Stomach (tissue), 9 donors: ENCODE results near the gene CARF. TPM values are rescaled to one million over a fixed set of nuclear protein-coding genes. Genes with fewer than 3 reads are reported as not detected.
"Not testable (repeated sequence)": the region's sequence is repeated elsewhere in the genome, so short reads cannot be mapped to it uniquely, and the experiment has no call there.

Experiments used
- DNase-seq, 2 donors: peaks; one replicate each; pipeline versions ENCODE4 v3.0.0 to v3.0.0-alpha.2; 2013 to 2019
- H3K27ac ChIP-seq, 5 donors: fragments of 200-600 bp in 4 of 5; sonication (generic) in 4 of 5; one replicate each; pipeline ENCODE4 v1.5.1; 2013 to 2019; ENCODE audit warnings: mild to moderate bottlenecking in 1 of 5, moderate library complexity in 1 of 5
- H3K27me3 ChIP-seq, 3 donors: fragments of 200-600 bp; sonication (generic); one replicate each; pipeline ENCODE4 v1.5.1; 2017 to 2019; ENCODE audit warnings: mixed run types in 1 of 3
- H3K36me3 ChIP-seq, 4 donors: fragments of 200-600 bp; sonication (generic); 1 replicate in 3 of 4; 2 replicates in 1 of 4; pipeline ENCODE4 v1.5.1; 2016 to 2019
- H3K4me1 ChIP-seq, 4 donors: fragments of 200-600 bp; sonication (generic); one replicate each; pipeline ENCODE4 v1.5.1; 2016 to 2019
- H3K4me3 ChIP-seq, 4 donors: fragments of 200-600 bp; sonication (generic) in 3 of 4; one replicate each; pipeline ENCODE4 v1.5.1; 2016 to 2019; ENCODE audit warnings: mild to moderate bottlenecking in 1 of 4
- H3K9me3 ChIP-seq, 4 donors: fragments of 200-600 bp; sonication (generic); one replicate each; pipeline ENCODE4 v1.5.1; 2016 to 2019
- CTCF ChIP-seq, 7 experiments: fragments of 450-650 bp in 4 of 7; fragments of 200-600 bp in 3 of 7; sonication (generic) in 3 of 7; IDR thresholded peaks; one replicate each; pipeline ENCODE4 v1.5.1; 2016 to 2019; ENCODE audit warnings: antibody characterized with exemption in 7 of 7, control low read depth in 2 of 7, mild to moderate bottlenecking in 1 of 7
- EP300 ChIP-seq: sonication (generic); formaldehyde crosslinking; IDR thresholded peaks from one replicate; pipeline ENCODE4 v1.6.1; 2017; ENCODE audit warnings: antibody characterized with exemption
- POLR2A ChIP-seq, 4 donors: fragments of 450-650 bp; IDR thresholded peaks; one replicate each; pipeline ENCODE4 v1.6.1; 2016; ENCODE audit warnings: antibody characterized with exemption in 4 of 4, control low read depth in 2 of 4, mild to moderate bottlenecking in 1 of 4, moderate library complexity in 1 of 4
- POLR2AphosphoS5 ChIP-seq, 3 donors: sonication (generic); formaldehyde crosslinking; IDR thresholded peaks; one replicate each; pipeline ENCODE4 v1.6.1; 2016; ENCODE audit warnings: antibody characterized with exemption in 3 of 3
- WGBS, 5 donors: extraction: QIAGEN DNeasy Blood & Tissue Kit in 3 of 5; methylation state at CpG; one replicate each; pipeline versions ENCODE4 v1.1.5 to v1.1.7; 2013 to 2018; 5-methylcytosine and 5-hydroxymethylcytosine counted together
- intact Hi-C: fragments of 100-400 bp; cut with DNase I; formaldehyde crosslinking; loops from one replicate; pipeline ENCODE4 v1.15.1; 2023; ENCODE audit warnings: low total_unique reads
- polyA plus RNA-seq, 3 donors: library from polyadenylated mRNA; stranded (reverse); fragments of 200-250 nt; gene quantifications; one replicate each; pipeline ENCODE4 v1.2.3, GENCODE V29; 2013
- total RNA-seq, 5 donors: library from RNA; depleted of rRNA; stranded (reverse); fragments of >200 nt; gene quantifications; one replicate each; pipeline versions ENCODE4 v1.1.0 to v1.2.3, GENCODE V29; 2014 to 2016
- donor health status: healthy with polysubstance abuse.
- donor health status: Bipolar disorder and iron deficiency.
- donor health status: healthy.

The CARF gene
- total and polyA plus RNA-seq, 8 donors: 1.8 to 30.9 (median 20.1) TPM

DNA sequence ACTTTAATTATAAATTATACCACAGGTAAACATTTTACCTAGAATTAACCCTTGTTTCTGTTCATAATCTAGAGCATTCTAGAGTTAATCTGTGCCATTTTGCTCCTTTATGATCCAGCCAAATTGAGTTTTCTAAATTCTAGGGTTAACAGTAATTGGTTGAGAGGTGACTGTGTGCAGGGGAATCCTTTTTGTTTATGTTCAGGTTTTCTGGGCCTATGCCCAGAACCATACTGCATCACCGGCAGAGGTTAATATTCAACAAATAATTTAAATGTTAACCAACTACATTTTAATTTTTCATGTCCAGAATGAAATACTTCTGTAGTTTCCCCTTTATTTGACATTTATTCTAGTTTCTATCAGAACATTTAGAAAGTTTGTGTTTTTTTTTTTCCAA is 32.3 kb downstream of the CARF start:
- Histone ChIP-seq H3K27ac (no peak overlapping the region), H3K4me3 (no peak overlapping the region), H3K4me1 (no peaks in the 10 kb centered on the region), H3K27me3 (no peaks in the 10 kb centered on the region), H3K36me3 (peaks cover 0 to 46% (median 36%) of the 10 kb centered on the region in 4 donors), H3K9me3 (peaks cover 0 to 11% (median 4%) of the 10 kb centered on the region in 4 donors)
- TF ChIP-seq POLR2A (IDR thresholded peaks at IDR 0.05) (no peak), POLR2AphosphoS5 (IDR thresholded peaks at IDR 0.05) (no peak), EP300 (no peak), CTCF (IDR thresholded peaks at IDR 0.05) (no peak)
- DNase-seq: no peak
- intact Hi-C loops: no loop called here
- 24 to 34% (median 28%) methylated on average over 1 of the region's 1 CpG for WGBS, 5 donors

GRCh38 chr2:202944816-202945215 is 32.7 kb downstream of the CARF start:
- Histone ChIP-seq H3K4me1 (no peaks in the 10 kb centered on the region), H3K4me3 (no peak overlapping the region), H3K27ac (no peak overlapping the region), H3K9me3 (peaks cover 0 to 11% (median 4%) of the 10 kb centered on the region in 4 donors), H3K27me3 (no peaks in the 10 kb centered on the region), H3K36me3 (peaks cover 0 to 42% (median 33%) of the 10 kb centered on the region in 4 donors)
- intact Hi-C loops: no loop called here
- DNase-seq: no peak
- TF ChIP-seq POLR2AphosphoS5 (IDR thresholded peaks at IDR 0.05) (no peak), CTCF (IDR thresholded peaks at IDR 0.05) (no peak)
- WGBS, 5 donors: 79 to 84% (median 81%) methylated on average over 3 of the region's 3 CpGs

DNA sequence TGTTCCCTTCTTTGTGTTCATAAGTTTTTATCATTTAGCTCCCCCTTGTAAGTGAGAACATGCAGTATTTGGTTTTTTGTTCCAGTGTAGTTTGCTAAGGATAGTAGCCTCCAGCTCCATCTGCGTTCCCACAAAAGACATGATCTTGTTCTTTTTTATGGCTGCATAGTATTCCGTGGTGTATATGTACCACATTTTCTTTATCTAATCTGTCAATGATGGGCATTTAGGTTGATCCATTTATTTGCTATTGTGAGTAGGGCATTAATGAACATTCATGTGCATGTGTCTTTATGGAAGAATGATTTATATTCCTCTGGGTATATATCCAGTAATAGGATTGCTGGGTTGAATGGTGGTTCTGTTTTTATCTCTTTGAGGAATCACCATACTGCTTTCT is 33.4 kb downstream of the CARF start:
- peaks cover 0 to 11% (median 4%) of the 10 kb centered on the region in 4 donors for H3K9me3 ChIP-seq
- no peak overlapping the region for H3K4me3 ChIP-seq
- intact Hi-C loops: no loop called here
- H3K36me3 ChIP-seq: peaks cover 0 to 37% (median 29%) of the 10 kb centered on the region in 4 donors
- no peak for DNase-seq
- WGBS, 5 donors: 95 to 100% (median 99%) methylated on average over 2 of the region's 2 CpGs
- TF ChIP-seq POLR2AphosphoS5 (IDR thresholded peaks at IDR 0.05): no peak
- TF ChIP-seq EP300: no peak
- TF ChIP-seq CTCF (IDR thresholded peaks at IDR 0.05): no peak
- TF ChIP-seq POLR2A (IDR thresholded peaks at IDR 0.05): no peak
- H3K27ac ChIP-seq: no peak overlapping the region
- no peaks in the 10 kb centered on the region for H3K4me1 ChIP-seq
- H3K27me3 ChIP-seq: no peaks in the 10 kb centered on the region

GRCh38 chr2:202949333-202949732 is 37.3 kb downstream of the CARF start:
- H3K27me3 ChIP-seq, intact Hi-C loops, H3K27ac ChIP-seq, H3K4me3 ChIP-seq, H3K4me1 ChIP-seq, DNase-seq: not testable (repeated sequence)
- Histone ChIP-seq H3K9me3 (peaks cover 0 to 11% (median 4%) of the 10 kb centered on the region in 4 donors), H3K36me3 (peaks cover 0 to 36% (median 25%) of the 10 kb centered on the region in 4 donors)
- 92 to 98% (median 96%) methylated on average over 3 of the region's 3 CpGs for WGBS, 5 donors

- H3K9me3 ChIP-seq: peaks cover 0 to 11% (median 4%) of the 10 kb centered on the region in 4 donors
- H3K36me3 ChIP-seq: peaks cover 0 to 35% (median 26%) of the 10 kb centered on the region in 4 donors
- intact Hi-C loops: no loop called here
- H3K4me1 ChIP-seq: no peaks in the 10 kb centered on the region
- H3K27me3 ChIP-seq: no peaks in the 10 kb centered on the region
- TF ChIP-seq POLR2AphosphoS5 (IDR thresholded peaks at IDR 0.05) (no peak), EP300 (no peak), POLR2A (IDR thresholded peaks at IDR 0.05) (no peak), CTCF (IDR thresholded peaks at IDR 0.05) (no peak)
- no peak overlapping the region for H3K4me3 ChIP-seq
- 30 to 46% (median 37%) methylated on average over 2 of the region's 2 CpGs for WGBS, 5 donors
- DNase-seq: peak in 1 of 2 donors; percentile 9
- H3K27ac ChIP-seq: no peak overlapping the region
Observed at GRCh38 chr2:202950592-202950991, 38.5 kb downstream of the CARF start.
